GM18526 (cell line): ENCODE data around the gene ZNF750.

Experiments
- POLR2A ChIP-seq: IDR thresholded peaks from 3 replicates; pipeline ENCODE4 v1.6.1; 2011; ENCODE audit not compliant: insufficient read length; ENCODE audit errors: extremely low read depth

ZNF750 gene

DNA sequence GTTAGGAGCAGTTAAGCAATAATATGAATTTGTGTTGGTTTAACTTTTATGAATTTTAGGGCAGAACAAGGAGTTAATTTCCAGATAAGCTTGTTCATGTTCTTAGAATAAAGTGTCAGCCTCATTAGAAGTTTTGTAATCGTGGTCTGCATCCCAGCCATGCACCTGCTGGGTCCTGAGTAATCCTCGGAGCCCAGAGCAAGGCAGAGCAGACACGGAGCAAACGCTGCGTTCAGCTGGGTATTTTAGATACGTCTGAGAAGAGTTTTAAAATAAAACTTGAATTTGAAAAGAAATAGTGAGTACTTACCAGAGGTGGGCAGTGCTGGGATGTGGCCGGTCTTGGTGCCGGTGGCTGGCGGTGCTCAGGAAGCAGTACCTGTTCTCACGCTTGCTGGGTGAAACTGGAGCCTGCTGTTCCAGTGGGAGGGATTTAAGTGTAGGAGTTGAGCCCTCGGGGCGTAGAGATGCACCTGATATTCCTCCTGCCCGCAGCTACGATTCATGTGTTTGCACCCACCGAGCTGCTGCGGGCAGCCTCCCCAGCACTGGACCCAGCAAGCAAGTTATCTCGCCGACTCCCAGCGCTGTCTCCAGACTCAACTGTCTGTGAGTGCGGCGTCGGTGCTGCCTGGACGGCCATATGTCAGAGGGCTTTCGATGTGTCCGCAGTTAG is at the start of gene ZNF750:
Gene ZNF750 (minus strand): TSS at position 406 of the 676 bp plus-strand sequence. CDS start 7,568 bp downstream, outside the sequence.
- no peak for TF ChIP-seq POLR2A

DNA sequence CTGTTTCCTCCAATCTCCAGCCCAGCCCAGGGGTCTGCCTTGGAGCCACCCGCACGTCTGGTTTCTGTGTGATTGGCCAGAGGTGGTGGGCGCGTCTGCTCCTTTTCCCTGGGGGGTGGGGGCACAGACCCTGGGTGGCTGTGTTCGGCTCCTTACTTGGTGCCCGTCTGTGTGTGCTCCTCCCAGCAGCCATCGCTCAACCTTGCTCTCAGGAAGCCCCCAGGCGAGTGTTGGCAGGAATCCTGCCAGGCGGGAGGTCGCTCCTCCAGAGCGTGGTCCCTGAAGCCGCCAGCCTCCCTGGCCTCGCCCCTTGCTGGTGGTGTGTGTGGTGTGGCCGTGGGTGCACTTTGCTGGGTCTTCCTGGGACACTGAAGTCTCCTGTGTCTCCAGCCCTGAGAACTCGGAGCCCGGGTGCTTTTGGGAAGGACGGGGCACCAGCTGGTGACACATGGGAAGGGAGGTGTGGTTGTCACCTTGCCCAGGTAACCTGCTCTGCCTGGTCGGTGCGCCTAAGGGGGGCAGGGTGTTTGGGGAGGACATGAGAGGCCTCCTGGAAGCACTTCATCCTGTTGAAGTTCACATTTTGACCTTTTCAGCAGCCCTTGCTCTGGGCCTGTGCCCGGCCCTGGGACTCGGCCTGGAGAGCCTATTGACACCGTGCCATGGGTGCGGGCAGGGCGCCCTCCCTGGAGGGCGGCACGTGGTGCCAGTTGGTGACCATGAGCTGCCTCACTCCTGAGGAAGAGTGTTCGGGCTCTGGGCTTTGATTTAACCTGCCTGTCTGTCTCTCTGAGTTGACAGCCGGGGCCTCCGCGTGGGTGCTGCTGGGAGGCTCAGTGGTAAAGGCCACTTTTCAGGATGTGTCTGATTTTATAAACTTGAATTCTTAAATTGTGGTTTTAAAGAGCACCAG is 49.0 kb upstream of the ZNF750 start:
- TF ChIP-seq POLR2A: no peak

DNA sequence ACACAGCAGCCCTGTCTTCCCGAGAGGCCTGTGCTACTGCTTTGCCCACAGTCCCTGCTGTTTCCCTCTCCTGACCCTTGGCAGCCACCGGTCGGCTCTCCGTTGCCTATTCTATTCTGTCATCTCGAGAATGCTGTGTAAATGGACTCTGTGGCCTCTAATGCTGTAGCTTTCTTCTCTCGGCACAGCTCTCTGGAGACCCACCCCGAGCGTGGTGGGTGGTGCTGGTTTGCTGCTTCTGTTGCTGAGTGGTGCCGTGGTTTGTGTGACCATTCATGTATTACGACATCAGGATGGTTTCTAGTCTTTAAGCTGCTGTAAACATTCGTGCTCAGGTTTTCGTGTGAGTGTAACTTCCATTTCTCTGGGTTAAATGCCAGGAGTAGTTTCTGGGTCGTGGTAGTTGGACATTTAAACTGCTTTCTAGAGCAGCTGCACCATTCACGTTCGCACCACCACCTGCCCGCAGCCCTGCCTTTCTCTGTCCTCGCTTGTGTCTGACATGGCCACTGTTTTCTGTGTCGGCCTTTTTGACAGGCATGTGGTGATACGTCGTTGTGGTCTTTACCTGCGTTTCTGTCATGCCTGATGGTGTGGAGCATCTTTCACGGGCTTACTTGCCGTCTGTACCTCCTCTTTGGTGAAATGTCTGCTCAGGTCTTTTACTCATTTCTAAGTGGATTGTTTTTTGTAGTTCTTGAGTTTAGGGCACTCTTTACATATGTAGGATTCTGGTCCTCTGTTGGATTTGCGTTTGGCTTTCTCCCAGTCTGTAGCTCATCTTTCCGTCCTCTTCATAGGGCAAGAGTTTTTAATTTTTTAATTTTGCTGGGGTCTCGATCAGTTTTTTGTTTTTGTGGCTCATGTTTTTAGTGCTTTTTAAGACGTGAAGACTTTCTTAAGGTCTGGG is 47.7 kb upstream of the ZNF750 start:
- no peak for TF ChIP-seq POLR2A

DNA sequence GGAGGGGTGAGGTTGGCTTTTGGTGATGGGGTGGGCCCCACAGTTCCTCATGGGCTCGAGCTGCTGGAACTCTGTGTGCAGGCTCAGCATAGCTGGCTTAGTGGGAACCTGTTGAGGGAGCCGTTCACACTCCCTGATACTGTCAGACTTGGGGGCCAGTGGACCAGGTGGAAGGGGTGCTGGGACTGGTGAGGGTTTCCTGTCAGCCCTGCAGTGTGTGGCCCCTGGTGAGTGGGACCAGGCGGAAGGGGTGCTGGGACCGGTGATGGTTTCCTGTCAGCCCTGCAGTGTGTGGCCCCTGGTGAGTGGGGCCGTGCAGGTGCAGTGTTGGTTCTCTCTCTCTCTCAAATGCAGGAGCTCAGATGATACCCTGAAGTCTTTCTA is 45.1 kb upstream of the ZNF750 start:
- TF ChIP-seq POLR2A: no peak

DNA sequence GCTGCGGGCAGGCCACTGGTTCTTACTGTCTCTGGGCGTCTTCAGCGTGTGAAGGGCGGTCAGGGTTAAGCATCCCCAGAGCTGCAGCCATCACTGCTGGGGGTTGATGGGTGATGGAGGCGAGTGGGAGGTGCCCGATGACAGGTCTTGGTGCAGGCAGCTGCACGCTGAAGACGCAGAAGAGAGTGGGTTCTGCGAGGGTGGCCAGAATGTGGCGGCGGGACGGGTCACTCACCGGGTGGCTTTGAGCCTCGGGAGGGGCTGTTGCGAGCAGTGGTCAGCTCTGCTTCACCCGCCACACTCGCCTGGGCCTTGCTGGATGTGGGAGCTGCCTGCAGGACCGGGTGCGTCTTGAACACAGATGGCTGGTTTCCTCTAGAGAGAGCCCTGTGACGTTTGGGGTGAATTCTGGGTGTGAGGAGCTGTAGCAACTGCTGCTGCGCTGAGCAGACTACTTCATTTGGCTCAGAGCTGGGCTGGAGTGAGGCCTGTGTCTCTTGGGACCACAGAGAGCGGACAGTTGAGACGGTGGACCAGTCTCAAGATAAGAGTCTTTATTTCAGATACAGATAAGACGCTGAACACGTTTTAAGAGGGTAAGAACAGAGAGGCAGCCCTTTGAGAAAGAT is 44.6 kb upstream of the ZNF750 start:
- no peak for TF ChIP-seq POLR2A

DNA sequence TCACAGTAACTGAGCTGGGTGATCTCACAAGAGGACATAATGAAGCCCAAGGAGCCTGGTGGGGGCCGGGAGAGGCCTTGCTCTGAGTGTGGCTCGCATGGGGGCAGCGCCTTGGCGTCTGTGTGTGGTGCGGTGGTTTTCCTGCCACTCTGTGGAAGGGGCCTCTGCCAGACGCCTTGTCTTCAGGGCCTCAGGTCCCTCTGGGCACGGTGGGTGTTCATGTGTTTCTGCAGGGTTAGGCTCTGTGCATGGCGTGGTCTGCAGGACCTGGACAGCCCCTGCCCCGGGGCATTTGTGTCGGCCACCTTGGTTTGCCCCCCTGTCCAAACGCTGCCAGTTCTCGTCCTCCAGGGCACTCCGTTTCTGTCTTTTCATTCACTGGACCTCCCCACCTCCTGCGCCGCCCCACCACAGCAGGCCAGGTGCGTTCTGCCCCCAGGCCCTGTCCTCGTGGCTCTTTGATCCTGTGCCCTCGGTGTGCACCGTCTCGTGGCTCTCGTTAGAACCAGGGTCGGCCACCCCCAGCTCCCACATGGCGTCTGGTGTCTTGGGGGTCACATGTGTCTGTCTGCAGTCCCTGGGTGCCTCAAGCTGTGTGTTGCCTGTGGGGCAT is 43.7 kb upstream of the ZNF750 start:
- no peak for TF ChIP-seq POLR2A

DNA sequence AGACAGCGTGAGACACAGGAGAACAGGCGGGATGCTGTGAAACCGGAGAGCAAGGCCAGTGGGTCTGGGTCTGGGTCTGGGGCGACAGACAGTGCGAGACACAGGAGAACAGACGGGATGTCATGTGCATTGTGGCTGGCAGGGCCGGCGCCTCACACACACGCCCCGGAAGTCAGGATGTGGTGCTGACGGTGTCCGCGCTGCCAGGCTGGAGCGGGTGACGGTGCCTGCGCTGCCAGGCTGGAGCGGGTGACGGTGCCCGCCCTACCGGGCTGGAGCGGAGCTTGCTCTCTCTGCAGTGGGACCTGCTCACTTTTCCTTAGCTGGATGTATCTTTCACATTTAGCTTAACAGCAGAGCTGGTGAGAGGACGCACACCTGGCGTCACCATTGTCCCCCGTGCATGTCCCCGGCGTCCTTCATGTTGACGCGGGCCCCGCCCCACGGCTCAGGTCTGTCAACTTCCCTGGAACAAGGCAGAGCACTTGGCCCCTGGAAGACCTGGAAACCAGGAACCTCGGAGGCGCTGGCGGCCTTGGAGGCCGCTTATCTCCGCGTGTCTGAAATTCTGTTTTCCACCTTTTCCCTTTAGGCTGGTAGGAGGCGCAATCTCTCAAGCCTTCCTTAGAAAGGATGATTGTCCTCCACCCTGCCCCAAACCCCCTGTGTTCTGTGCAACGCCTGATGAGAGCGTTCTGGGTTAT is 43.0 kb upstream of the ZNF750 start:
- TF ChIP-seq POLR2A: no peak

DNA sequence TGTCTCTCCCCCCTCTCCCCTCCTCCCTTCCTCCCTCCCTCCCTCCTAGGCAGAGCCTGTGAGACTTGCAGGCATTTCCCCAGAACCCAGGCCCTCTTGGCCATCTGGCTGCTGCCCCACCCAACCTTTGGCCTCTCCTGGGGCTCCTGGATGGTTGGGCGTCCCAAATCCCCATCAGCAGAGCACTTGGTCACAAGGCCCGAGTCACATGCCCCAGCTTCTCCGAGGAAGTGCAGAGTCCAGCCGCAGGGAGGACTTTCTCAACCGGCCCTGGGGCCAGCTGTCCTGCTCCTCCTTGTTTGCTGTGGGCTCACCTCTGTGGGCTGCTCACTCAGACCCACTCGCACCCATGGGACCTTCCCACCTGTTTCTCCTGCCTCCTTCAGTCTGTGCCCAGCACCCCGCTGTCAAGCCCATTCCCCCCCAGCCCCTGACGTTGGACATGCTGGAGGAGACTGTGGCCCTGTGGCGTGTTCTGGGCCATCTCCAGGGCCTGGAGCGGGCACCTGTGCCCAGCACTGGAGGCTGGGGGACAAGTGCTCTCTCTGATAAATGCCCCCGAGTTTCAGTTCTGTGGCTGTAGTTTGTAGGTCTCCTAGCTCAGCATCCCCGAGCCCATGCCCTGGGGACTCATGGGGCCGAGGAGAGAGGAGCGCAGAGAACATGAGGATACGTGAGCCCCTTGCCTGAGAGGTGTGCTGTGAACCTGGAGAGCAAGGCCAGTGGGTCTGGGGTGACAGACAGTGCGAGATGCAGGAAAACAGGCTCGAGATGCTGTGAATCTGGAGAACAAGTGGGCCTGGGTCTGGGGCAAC is 42.3 kb upstream of the ZNF750 start:
- TF ChIP-seq POLR2A: no peak

DNA sequence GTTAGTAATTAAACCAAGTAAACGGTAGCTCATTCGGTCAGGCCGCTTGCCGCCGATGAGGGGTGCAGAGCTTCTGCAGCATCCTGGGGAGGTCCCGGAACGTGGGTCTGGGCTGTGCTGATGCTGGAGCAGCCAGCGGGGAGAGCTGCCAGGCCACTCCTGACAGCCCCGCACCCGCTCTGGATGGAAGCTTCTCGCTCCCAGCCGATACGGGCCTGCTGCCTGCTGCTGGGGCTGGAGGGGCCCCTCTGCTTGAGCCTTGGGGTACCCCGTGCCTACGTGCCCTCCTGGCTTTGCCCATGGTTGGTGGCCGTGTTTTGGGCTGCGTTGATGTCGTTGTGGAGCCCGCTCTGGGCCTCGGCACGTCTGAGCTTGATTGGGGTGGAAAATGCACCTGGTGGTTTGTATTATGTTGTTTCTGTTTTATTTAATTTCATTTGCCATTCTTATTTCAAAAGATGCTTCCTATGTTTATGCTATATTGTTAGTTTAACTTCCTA is 41.6 kb upstream of the ZNF750 start:
- TF ChIP-seq POLR2A: no peak

DNA sequence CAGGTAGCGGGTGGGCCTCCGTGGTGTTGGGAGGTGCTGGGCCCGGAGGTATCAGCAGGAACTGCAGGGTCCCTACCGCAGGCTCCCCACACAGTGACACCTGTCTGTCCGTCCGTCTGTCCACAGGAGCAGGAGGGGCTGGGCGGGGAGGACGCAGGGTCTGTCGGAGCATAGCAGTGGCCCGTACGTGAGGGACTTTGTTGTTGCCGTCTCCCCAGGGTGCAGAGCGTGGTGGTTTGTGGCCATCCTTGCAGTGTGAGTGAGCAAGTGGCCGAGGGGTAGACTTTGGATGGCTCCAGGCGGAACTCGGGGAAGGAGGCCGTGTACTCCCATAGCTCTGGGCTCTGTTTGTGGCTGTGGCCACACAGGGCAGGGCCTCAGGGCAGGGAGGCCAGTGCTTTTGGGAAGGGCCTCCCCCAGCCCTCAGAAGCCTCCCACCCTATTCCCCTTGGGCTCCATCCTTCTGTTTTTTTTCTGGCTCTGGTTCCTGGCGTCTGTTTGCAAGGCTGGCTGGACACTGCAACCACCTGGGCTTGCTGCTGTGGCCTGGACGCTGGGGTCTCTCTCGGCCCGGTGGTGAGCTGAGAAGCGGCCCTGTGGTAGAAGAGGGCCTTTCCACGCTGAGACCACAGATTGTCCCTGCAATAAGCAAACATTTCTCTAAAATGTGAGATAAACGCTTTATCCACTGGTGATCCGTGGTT is 41.0 kb upstream of the ZNF750 start:
- TF ChIP-seq POLR2A: no peak

DNA sequence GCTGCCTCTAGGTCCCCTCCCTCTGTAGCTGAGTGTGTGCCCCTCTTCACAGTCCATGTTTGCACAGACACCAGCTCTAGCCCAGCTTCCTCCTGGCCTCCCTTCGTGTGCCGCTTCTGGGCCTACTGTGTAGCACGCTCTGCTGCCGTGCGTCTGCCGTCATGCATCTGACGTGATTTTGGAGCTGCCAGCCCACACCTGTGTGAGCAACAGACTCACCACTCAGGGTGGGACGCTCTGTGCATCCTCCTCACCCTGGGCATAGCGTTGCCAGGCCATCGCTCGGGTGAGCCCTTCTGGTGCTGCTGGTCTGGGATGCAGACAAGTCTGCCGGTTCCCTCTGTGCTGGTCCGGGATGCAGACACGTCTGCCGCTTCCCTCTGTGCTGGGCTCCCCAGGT is 39.4 kb upstream of the ZNF750 start:
- no peak for TF ChIP-seq POLR2A

DNA sequence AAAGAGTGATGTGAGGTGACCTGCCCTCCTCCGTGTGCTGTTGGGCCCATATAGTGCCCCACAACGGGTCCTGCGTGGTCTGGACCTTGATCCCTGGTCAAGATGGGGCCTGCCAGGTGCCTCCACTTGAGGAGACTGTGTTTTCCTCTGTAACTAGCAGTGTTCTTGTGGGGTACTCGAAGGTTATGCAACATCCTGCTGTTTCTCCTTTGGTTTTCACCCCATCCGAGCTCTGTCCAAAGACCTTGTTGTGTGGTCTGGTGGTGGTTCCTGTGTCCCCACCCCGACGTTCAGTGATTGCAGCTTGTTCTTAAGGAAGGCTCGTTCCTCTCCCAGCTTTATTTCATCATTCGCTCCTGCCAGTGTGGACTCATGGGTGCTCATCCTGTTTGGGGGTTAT is 38.7 kb upstream of the ZNF750 start:
- TF ChIP-seq POLR2A: no peak
